GM23338 (cell line): ENCODE measurements around the gene PEPD. TPM values are rescaled to one million over a fixed set of nuclear protein-coding genes. Genes with fewer than 3 reads are reported as not detected.

Experiments used
- ATAC-seq: fragments of 200-7000 bp; cut with Tn5 transposase; 3 replicates; pipeline ENCODE4 v1.9.1; 2020
- DNase-seq: peaks from one replicate; pipeline ENCODE4 v3.0.0-alpha.2; 2015; ENCODE audit warnings: low spot score
- H2AFZ ChIP-seq: fragments of 200-600 bp; sonication (generic); 2 replicates; pipeline ENCODE4 v1.8.0; 2016; ENCODE audit warnings: antibody characterized with exemption, mild to moderate bottlenecking, moderate library complexity
- H3F3A ChIP-seq: fragments of 200-600 bp; sonication (generic); replicated peaks from 2 replicates; pipeline ENCODE4 v1.8.0; 2017; ENCODE audit warnings: antibody characterized with exemption, mixed run types, low read depth
- H3K27ac ChIP-seq: fragments of 200-600 bp; sonication (generic); 2 replicates; pipeline ENCODE4 v1.6.1; 2016; ENCODE audit warnings: low read depth
- H3K27me3 ChIP-seq: fragments of 200-600 bp; sonication (generic); 2 replicates; pipeline ENCODE4 v1.8.0; 2016; ENCODE audit warnings: mild to moderate bottlenecking, mixed run types, moderate library complexity; ENCODE audit not compliant: insufficient read depth
- H3K36me3 ChIP-seq: fragments of 200-600 bp; sonication (generic); 2 replicates; pipeline ENCODE4 v1.8.0; 2016; ENCODE audit warnings: mild to moderate bottlenecking; ENCODE audit not compliant: insufficient read depth
- H3K4me1 ChIP-seq: fragments of 200-600 bp; sonication (generic); 2 replicates; pipeline ENCODE4 v1.8.0; 2016; ENCODE audit warnings: mild to moderate bottlenecking, moderate library complexity; ENCODE audit not compliant: insufficient read depth
- H3K4me2 ChIP-seq: fragments of 200-600 bp; sonication (generic); 2 replicates; pipeline ENCODE4 v1.7.1; 2017; ENCODE audit warnings: mixed run types
- H3K4me3 ChIP-seq: fragments of 200-600 bp; sonication (generic); 2 replicates; pipeline ENCODE4 v1.6.1; 2016; ENCODE audit warnings: mixed run types
- H3K79me2 ChIP-seq: fragments of 200-600 bp; sonication (generic); replicated peaks from 2 replicates; pipeline ENCODE4 v1.8.0; 2017; ENCODE audit warnings: mild to moderate bottlenecking; ENCODE audit not compliant: insufficient read depth
- H3K9me2 ChIP-seq: fragments of 200-600 bp; sonication (generic); 2 replicates; pipeline ENCODE4 v1.8.0; 2017; ENCODE audit not compliant: insufficient read depth
- H4K20me1 ChIP-seq: fragments of 200-600 bp; sonication (generic); replicated peaks from 2 replicates; pipeline ENCODE4 v1.8.0; 2017; ENCODE audit warnings: mild to moderate bottlenecking; ENCODE audit not compliant: insufficient read depth
- H3K27ac Mint-ChIP-seq: 2 replicates; pipeline ENCODE4 v1.8.0; 2020; ENCODE audit warnings: inconsistent platforms, mild to moderate bottlenecking, moderate library complexity, mixed read lengths
- H3K27me3 Mint-ChIP-seq: 3 replicates; pipeline ENCODE4 v1.8.0; 2022; ENCODE audit warnings: low read depth, mild to moderate bottlenecking, moderate library complexity, mixed read lengths, inconsistent platforms; ENCODE audit not compliant: insufficient read depth, poor library complexity
- H3K36me3 Mint-ChIP-seq: 3 replicates; pipeline ENCODE4 v1.8.0; 2021; ENCODE audit warnings: low read depth, mild to moderate bottlenecking, inconsistent platforms, moderate library complexity, mixed read lengths
- H3K4me1 Mint-ChIP-seq: 3 replicates; pipeline ENCODE4 v1.8.0; 2020; ENCODE audit warnings: mild to moderate bottlenecking, inconsistent platforms, mixed read lengths
- H3K4me3 Mint-ChIP-seq: 3 replicates; pipeline ENCODE4 v1.8.0; 2021; ENCODE audit warnings: moderate library complexity, mild to moderate bottlenecking, inconsistent platforms, mixed read lengths
- H3K9me3 Mint-ChIP-seq: 3 replicates; pipeline ENCODE4 v1.8.0; 2020; ENCODE audit warnings: moderate library complexity, mild to moderate bottlenecking, inconsistent platforms, mixed read lengths
- CREB1 ChIP-seq: fragments of 250-450 bp; sonication (Bioruptor Pico); IDR thresholded peaks from 2 replicates; pipeline ENCODE4 v1.5.0; 2020; ENCODE audit warnings: low read depth, mild to moderate bottlenecking, moderate library complexity
- CTCF ChIP-seq, 2 experiments: fragments of 200-600 bp in 1 of 2; sonication (generic) in 1 of 2; conservative IDR thresholded peaks; 2 replicates each; pipeline versions ENCODE4 v1.5.1 to v1.6.1; 2016 to 2017; ENCODE audit warnings: antibody characterized with exemption in 2 of 2, low read depth in 2 of 2, mild to moderate bottlenecking in 2 of 2, moderate library complexity in 1 of 2
- ETS1 ChIP-seq: IDR thresholded peaks from 2 replicates; pipeline ENCODE4 v1.6.1; 2016; ENCODE audit warnings: antibody characterized with exemption
- EZH2 ChIP-seq: fragments of 200-600 bp; sonication (generic); IDR thresholded peaks from one replicate; pipeline ENCODE4 v1.8.0; 2017; ENCODE audit warnings: antibody characterized with exemption, mild to moderate bottlenecking, low read depth; ENCODE audit not compliant: unreplicated experiment
- EZH2phosphoT487 ChIP-seq: fragments of 200-600 bp; sonication (generic); IDR thresholded peaks from one replicate; pipeline ENCODE4 v1.8.1; 2018; ENCODE audit warnings: antibody characterized with exemption; ENCODE audit not compliant: unreplicated experiment
- JUNB ChIP-seq: IDR thresholded peaks from one replicate; pipeline ENCODE4 v1.6.1; 2016; ENCODE audit warnings: antibody characterized with exemption; ENCODE audit not compliant: unreplicated experiment
- NANOG ChIP-seq: IDR thresholded peaks from 2 replicates; pipeline ENCODE4 v1.6.1; 2016; ENCODE audit warnings: antibody characterized with exemption, borderline replicate concordance
- REST ChIP-seq: IDR thresholded peaks from one replicate; pipeline ENCODE4 v1.6.1; 2018; ENCODE audit warnings: antibody characterized with exemption; ENCODE audit not compliant: unreplicated experiment
- ZNF114 ChIP-seq: fragments of 250-450 bp; sonication (Bioruptor Pico); IDR thresholded peaks from 2 replicates; pipeline ENCODE4 v1.5.0; 2020; ENCODE audit warnings: mild to moderate bottlenecking, moderate library complexity
- ZNF462 ChIP-seq: fragments of 250-450 bp; sonication (Bioruptor Pico); IDR thresholded peaks from 2 replicates; pipeline ENCODE4 v1.5.0; 2020; ENCODE audit warnings: mild to moderate bottlenecking, moderate library complexity
- polyA plus RNA-seq: library from polyadenylated mRNA; unstranded; fragments of >200 nt; fragmentation: Nextera tagmentation; extraction: Ambion mirVana; gene quantifications from 2 replicates; pipeline ENCODE4 v1.2.1, GENCODE V29; 2016
- total RNA-seq: library from RNA; depleted of rRNA; stranded (reverse); fragments of >200 nt; shearing (Covaris generic); gene quantifications from 2 replicates; pipeline ENCODE4 v1.2.3, GENCODE V29; 2014

PEPD gene
- total and polyA plus RNA-seq, 2 experiments from 2014 or later: 81.7 to 89.2 TPM

- no peak for TF ChIP-seq REST
- TF ChIP-seq NANOG: no peak
- no peak for TF ChIP-seq JUNB
Observed at GRCh38 chr19:33497131-33497777, 24.3 kb downstream of the PEPD start (continued).

GRCh38 chr19:33496038-33496895 is 25.3 kb downstream of the PEPD start:
- Histone ChIP-seq H3K9me2 (no peaks in the 10 kb centered on the region), H4K20me1 (no peaks in the 10 kb centered on the region), H3K36me3 (no peaks in the 10 kb centered on the region), H3K27me3 (no peaks in the 10 kb centered on the region), H3K79me2 (no peaks in the 10 kb centered on the region), H3K4me2 (no peak overlapping the region), H3F3A (no peaks in the 10 kb centered on the region), H3K4me1 (no peaks in the 10 kb centered on the region), H3K4me3 (no peak overlapping the region), H3K27ac (no peak overlapping the region), H2AFZ (no peak overlapping the region)
- H3K27me3 Mint-ChIP-seq: peaks cover 2% of the 10 kb centered on the region
- peaks cover 20% of the 10 kb centered on the region for H3K36me3 Mint-ChIP-seq
- DNase-seq: no peak
- H3K27ac Mint-ChIP-seq: peak overlapping the region; percentile 82; the same call in 1 of the 2 replicates
- no peak overlapping the region for H3K4me3 Mint-ChIP-seq
- ATAC-seq: no peak
- no peaks in the 10 kb centered on the region for H3K4me1 Mint-ChIP-seq
- no peaks in the 10 kb centered on the region; the same call in 2 of the 3 replicates for H3K9me3 Mint-ChIP-seq
- TF ChIP-seq EZH2phosphoT487 (no peak), ZNF462 (no peak), ETS1 (no peak), JUNB (no peak), CTCF (conservative IDR thresholded peaks at IDR 0.05; ENCODE audit: low read depth in 2 of 2) (no peak), CREB1 (CRISPR knock-in tag) (no peak), EZH2 (no peak), ZNF114 (CRISPR knock-in tag) (no peak), NANOG (no peak)
